ENCODE measurements around the gene SCGN. TPM values are rescaled to one million over a fixed set of nuclear protein-coding genes. Genes with fewer than 3 reads are reported as not detected.

Gene SCGN
- polyA plus RNA-seq, 4 donors, result 6.3 to 29.3 (median 12.9) TPM

DNA sequence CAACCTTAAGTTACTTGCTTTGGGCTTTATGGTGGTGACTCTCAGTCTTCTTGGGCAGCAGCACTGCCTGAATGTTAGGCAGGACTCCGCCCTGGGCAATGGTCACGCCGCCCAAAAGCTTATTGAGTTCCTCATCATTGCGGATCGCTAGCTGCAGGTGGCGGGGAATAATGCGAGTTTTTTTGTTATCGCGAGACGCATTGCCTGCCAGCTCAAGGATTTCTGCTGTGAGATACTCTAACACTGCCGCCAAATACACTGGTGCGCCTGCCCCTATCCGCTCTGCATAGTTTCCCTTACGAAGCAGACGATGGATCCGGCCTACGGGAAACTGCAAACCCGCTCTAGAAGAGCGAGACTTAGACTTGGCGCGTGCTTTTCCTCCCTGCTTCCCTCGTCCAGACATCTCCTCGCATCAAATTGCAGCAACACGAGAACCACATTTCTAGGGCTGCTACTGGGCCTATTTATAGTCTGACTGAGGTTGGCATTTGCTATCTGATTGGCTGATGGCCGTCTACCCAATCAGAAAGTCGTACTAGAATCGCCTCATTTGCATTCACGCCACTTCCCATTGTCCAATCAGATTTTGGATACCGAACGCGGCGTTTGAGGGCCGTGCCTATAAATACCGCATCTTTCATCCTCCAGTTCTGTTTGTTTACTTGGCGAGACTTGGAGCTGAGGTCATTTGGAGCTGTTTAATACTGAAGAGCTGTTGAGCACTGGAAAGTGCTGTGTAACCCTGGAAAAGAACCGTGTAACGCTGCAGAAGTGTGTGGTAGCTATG is 74.3 kb downstream of the SCGN start:
- no peak overlapping the region for H3K27ac ChIP-seq (ENCODE audit: low read depth in 1 of 3, low read length in 2 of 3)
- no peaks in the 10 kb centered on the region for H3K27me3 ChIP-seq (ENCODE audit: control insufficient read depth in 3 of 3, insufficient read depth in 3 of 3, low read length in 3 of 3)
- no peak overlapping the region for H3K4me3 ChIP-seq (ENCODE audit: low read depth in 1 of 3, low read length in 3 of 3)
- DNase-seq (no peak), FAIRE-seq (no peak)
- H3K9me3 ChIP-seq (ENCODE audit: control insufficient read depth in 2 of 2, insufficient read depth in 1 of 2, low read depth in 1 of 2, low read length in 1 of 2), result peaks cover 0 to 12% of the 10 kb centered on the region in 2 donors
- H3K36me3 ChIP-seq (ENCODE audit: control insufficient read depth in 3 of 3, insufficient read depth in 2 of 3, low read depth in 1 of 3, low read length in 3 of 3), result no peaks in the 10 kb centered on the region
- 93 to 95% (median 94%) methylated on average over 37 of the region's 37 CpGs for WGBS, 3 donors
- no peaks in the 10 kb centered on the region for H3K4me1 ChIP-seq (ENCODE audit: control insufficient read depth in 3 of 3, insufficient read depth in 2 of 3, low read depth in 1 of 3, low read length in 2 of 3)

- no peaks in the 10 kb centered on the region for H3K4me1 ChIP-seq (ENCODE audit: control insufficient read depth in 3 of 3, insufficient read depth in 2 of 3, low read depth in 1 of 3, low read length in 2 of 3)
- no peaks in the 10 kb centered on the region for H3K36me3 ChIP-seq (ENCODE audit: control insufficient read depth in 3 of 3, insufficient read depth in 2 of 3, low read depth in 1 of 3, low read length in 3 of 3)
- H3K27me3 ChIP-seq (ENCODE audit: control insufficient read depth in 3 of 3, insufficient read depth in 3 of 3, low read length in 3 of 3), result no peaks in the 10 kb centered on the region
- peaks cover 0 to 12% of the 10 kb centered on the region in 2 donors for H3K9me3 ChIP-seq (ENCODE audit: control insufficient read depth in 2 of 2, insufficient read depth in 1 of 2, low read depth in 1 of 2, low read length in 1 of 2)
- no peak overlapping the region for H3K27ac ChIP-seq (ENCODE audit: low read depth in 1 of 3, low read length in 2 of 3)
- no peak for DNase-seq
- WGBS, 3 donors, result 88 to 91% (median 90%) methylated on average over 14 of the region's 14 CpGs
- no peak for FAIRE-seq
- no peak overlapping the region for H3K4me3 ChIP-seq (ENCODE audit: low read depth in 1 of 3, low read length in 3 of 3)
Observed at GRCh38 chr6:25727028-25727427, 75.0 kb downstream of the SCGN start.

GRCh38 chr6:25730907-25731306 is 78.9 kb downstream of the SCGN start:
- no peak for DNase-seq
- Histone ChIP-seq H3K4me1 (ENCODE audit: control insufficient read depth in 3 of 3, insufficient read depth in 2 of 3, low read depth in 1 of 3, low read length in 2 of 3) (no peaks in the 10 kb centered on the region), H3K27me3 (ENCODE audit: control insufficient read depth in 3 of 3, insufficient read depth in 3 of 3, low read length in 3 of 3) (peaks cover 0 to 4% (median 0%) of the 10 kb centered on the region in 3 donors), H3K36me3 (ENCODE audit: control insufficient read depth in 3 of 3, insufficient read depth in 2 of 3, low read depth in 1 of 3, low read length in 3 of 3) (no peaks in the 10 kb centered on the region), H3K4me3 (ENCODE audit: low read depth in 1 of 3, low read length in 3 of 3) (no peak overlapping the region), H3K9me3 (ENCODE audit: control insufficient read depth in 2 of 2, insufficient read depth in 1 of 2, low read depth in 1 of 2, low read length in 1 of 2) (peaks cover 0 to 10% of the 10 kb centered on the region in 2 donors), H3K27ac (ENCODE audit: low read depth in 1 of 3, low read length in 2 of 3) (no peak overlapping the region)
- 90 to 94% (median 92%) methylated on average over 3 of the region's 3 CpGs for WGBS, 3 donors
- no peak for FAIRE-seq

DNA sequence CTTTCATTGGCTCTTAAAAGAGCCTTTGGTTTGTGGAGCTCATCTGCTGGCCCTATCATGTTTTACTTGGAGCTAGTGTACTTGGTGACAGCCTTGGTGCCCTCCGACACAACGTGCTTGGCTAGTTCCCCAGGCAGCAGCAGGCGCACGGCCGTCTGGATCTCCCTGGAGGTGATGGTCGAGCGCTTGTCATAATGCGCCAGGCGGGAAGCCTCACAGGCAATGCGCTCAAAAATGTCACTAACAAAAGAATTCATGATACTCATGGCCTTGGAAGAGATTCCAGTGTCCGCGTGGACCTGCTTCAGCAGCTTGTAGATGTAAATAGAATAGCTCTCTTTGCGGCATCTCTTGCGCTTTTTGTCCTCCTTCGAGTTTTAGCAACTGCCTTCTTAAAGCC is 79.7 kb downstream of the SCGN start:
- H3K4me1 ChIP-seq (ENCODE audit: control insufficient read depth in 3 of 3, insufficient read depth in 2 of 3, low read depth in 1 of 3, low read length in 2 of 3), result no peaks in the 10 kb centered on the region
- 93 to 98% (median 98%) methylated on average over 15 of the region's 15 CpGs for WGBS, 3 donors
- H3K4me3 ChIP-seq (ENCODE audit: low read depth in 1 of 3, low read length in 3 of 3), result no peak overlapping the region
- peaks cover 0 to 5% of the 10 kb centered on the region in 2 donors for H3K9me3 ChIP-seq (ENCODE audit: control insufficient read depth in 2 of 2, insufficient read depth in 1 of 2, low read depth in 1 of 2, low read length in 1 of 2)
- DNase-seq (no peak), FAIRE-seq (no peak)
- peaks cover 0 to 4% (median 0%) of the 10 kb centered on the region in 3 donors for H3K27me3 ChIP-seq (ENCODE audit: control insufficient read depth in 3 of 3, insufficient read depth in 3 of 3, low read length in 3 of 3)
- no peak overlapping the region for H3K27ac ChIP-seq (ENCODE audit: low read depth in 1 of 3, low read length in 2 of 3)
- no peaks in the 10 kb centered on the region for H3K36me3 ChIP-seq (ENCODE audit: control insufficient read depth in 3 of 3, insufficient read depth in 2 of 3, low read depth in 1 of 3, low read length in 3 of 3)

- Histone ChIP-seq H3K27me3 (ENCODE audit: control insufficient read depth in 3 of 3, insufficient read depth in 3 of 3, low read length in 3 of 3) (peaks cover 0 to 4% (median 0%) of the 10 kb centered on the region in 3 donors), H3K4me3 (ENCODE audit: low read depth in 1 of 3, low read length in 3 of 3) (no peak overlapping the region), H3K36me3 (ENCODE audit: control insufficient read depth in 3 of 3, insufficient read depth in 2 of 3, low read depth in 1 of 3, low read length in 3 of 3) (no peaks in the 10 kb centered on the region), H3K4me1 (ENCODE audit: control insufficient read depth in 3 of 3, insufficient read depth in 2 of 3, low read depth in 1 of 3, low read length in 2 of 3) (no peaks in the 10 kb centered on the region), H3K9me3 (ENCODE audit: control insufficient read depth in 2 of 2, insufficient read depth in 1 of 2, low read depth in 1 of 2, low read length in 1 of 2) (peaks cover 0 to 10% of the 10 kb centered on the region in 2 donors), H3K27ac (ENCODE audit: low read depth in 1 of 3, low read length in 2 of 3) (no peak overlapping the region)
- 56 to 67% (median 61%) methylated on average over 30 of the region's 30 CpGs for WGBS, 3 donors
- DNase-seq (no peak), FAIRE-seq (no peak)
Observed at GRCh38 chr6:25732468-25733198, 80.6 kb downstream of the SCGN start.

DNA sequence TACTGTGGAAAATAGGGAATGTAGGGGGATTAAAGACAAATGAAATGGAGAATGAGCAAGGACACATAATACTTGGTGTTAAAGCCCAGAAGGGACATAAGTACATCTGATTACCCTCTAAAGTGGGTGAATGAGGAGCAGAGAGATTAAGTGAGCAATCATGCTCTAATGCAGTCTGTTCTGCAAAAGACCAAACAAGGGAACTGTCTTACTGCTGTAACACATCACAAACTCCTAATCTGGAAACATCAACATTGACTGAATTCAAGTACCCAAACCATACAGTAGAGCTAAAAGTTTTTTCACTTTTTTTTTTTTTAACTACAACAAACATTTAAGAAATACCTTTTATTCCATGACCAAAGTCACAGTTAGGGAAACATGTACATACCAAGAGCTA is 83.2 kb downstream of the SCGN start:
- FAIRE-seq (peak; percentile 15), DNase-seq (no peak)
- H3K27ac ChIP-seq (ENCODE audit: low read depth in 1 of 3, low read length in 2 of 3), result no peak overlapping the region
- peaks cover 0 to 4% (median 0%) of the 10 kb centered on the region in 3 donors for H3K27me3 ChIP-seq (ENCODE audit: control insufficient read depth in 3 of 3, insufficient read depth in 3 of 3, low read length in 3 of 3)
- H3K36me3 ChIP-seq (ENCODE audit: control insufficient read depth in 3 of 3, insufficient read depth in 2 of 3, low read depth in 1 of 3, low read length in 3 of 3), result no peaks in the 10 kb centered on the region
- no peak overlapping the region for H3K4me3 ChIP-seq (ENCODE audit: low read depth in 1 of 3, low read length in 3 of 3)
- H3K9me3 ChIP-seq (ENCODE audit: control insufficient read depth in 2 of 2, insufficient read depth in 1 of 2, low read depth in 1 of 2, low read length in 1 of 2), result peaks cover 0 to 10% of the 10 kb centered on the region in 2 donors
- no peaks in the 10 kb centered on the region for H3K4me1 ChIP-seq (ENCODE audit: control insufficient read depth in 3 of 3, insufficient read depth in 2 of 3, low read depth in 1 of 3, low read length in 2 of 3)

GRCh38 chr6:25743868-25744267 is 91.9 kb downstream of the SCGN start:
- DNase-seq (peak; percentile 84), FAIRE-seq (no peak)
- Histone ChIP-seq H3K27me3 (ENCODE audit: control insufficient read depth in 3 of 3, insufficient read depth in 3 of 3, low read length in 3 of 3) (no peaks in the 10 kb centered on the region), H3K9me3 (ENCODE audit: control insufficient read depth in 2 of 2, insufficient read depth in 1 of 2, low read depth in 1 of 2, low read length in 1 of 2) (no peaks in the 10 kb centered on the region), H3K4me1 (ENCODE audit: control insufficient read depth in 3 of 3, insufficient read depth in 2 of 3, low read depth in 1 of 3, low read length in 2 of 3) (peaks cover 0 to 20% (median 2%) of the 10 kb centered on the region in 3 donors), H3K36me3 (ENCODE audit: control insufficient read depth in 3 of 3, insufficient read depth in 2 of 3, low read depth in 1 of 3, low read length in 3 of 3) (no peaks in the 10 kb centered on the region), H3K4me3 (ENCODE audit: low read depth in 1 of 3, low read length in 3 of 3) (no peak overlapping the region), H3K27ac (ENCODE audit: low read depth in 1 of 3, low read length in 2 of 3) (peak overlapping the region in 2 of 3 donors; percentile 14 to 75)

- DNase-seq (peak in 1 of 2 donors; percentile 50), FAIRE-seq (no peak)
- Histone ChIP-seq H3K4me3 (ENCODE audit: low read depth in 1 of 3, low read length in 3 of 3) (no peak overlapping the region), H3K4me1 (ENCODE audit: control insufficient read depth in 3 of 3, insufficient read depth in 2 of 3, low read depth in 1 of 3, low read length in 2 of 3) (peaks cover 3 to 35% (median 5%) of the 10 kb centered on the region in 3 donors), H3K9me3 (ENCODE audit: control insufficient read depth in 2 of 2, insufficient read depth in 1 of 2, low read depth in 1 of 2, low read length in 1 of 2) (no peaks in the 10 kb centered on the region), H3K27ac (ENCODE audit: low read depth in 1 of 3, low read length in 2 of 3) (peak overlapping the region in 1 of 3 donors; percentile 4), H3K36me3 (ENCODE audit: control insufficient read depth in 3 of 3, insufficient read depth in 2 of 3, low read depth in 1 of 3, low read length in 3 of 3) (no peaks in the 10 kb centered on the region), H3K27me3 (ENCODE audit: control insufficient read depth in 3 of 3, insufficient read depth in 3 of 3, low read length in 3 of 3) (no peaks in the 10 kb centered on the region)
- 9 to 60% (median 37%) methylated on average over 4 of the region's 4 CpGs for WGBS, 3 donors
Observed at GRCh38 chr6:25745836-25746235, 93.8 kb downstream of the SCGN start.

Data from small intestine (tissue), 7 donors.